ENCODE measurements around the gene PTGR1.

The PTGR1 gene

DNA sequence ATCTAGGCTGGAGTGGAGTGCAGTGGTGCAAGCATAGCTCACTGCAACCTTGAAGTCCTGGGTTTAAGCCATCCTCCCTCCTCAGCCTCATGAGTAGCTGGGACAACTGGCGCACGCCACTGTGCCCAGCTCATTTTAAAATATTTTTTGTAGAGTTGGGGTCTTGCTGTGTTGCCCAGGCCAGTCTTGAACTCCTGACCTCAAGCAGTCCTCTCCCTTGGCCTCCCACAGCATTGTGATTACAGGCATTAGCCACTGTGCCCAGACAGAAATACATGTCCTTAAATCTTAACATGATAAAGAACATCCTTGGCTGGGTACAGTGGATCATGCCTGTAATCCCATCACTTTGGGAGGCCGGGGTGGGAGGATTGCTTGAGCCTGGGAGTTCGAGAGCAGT, 67.7 kb downstream of the PTGR1 start:
- DNase-seq = no peak

DNA sequence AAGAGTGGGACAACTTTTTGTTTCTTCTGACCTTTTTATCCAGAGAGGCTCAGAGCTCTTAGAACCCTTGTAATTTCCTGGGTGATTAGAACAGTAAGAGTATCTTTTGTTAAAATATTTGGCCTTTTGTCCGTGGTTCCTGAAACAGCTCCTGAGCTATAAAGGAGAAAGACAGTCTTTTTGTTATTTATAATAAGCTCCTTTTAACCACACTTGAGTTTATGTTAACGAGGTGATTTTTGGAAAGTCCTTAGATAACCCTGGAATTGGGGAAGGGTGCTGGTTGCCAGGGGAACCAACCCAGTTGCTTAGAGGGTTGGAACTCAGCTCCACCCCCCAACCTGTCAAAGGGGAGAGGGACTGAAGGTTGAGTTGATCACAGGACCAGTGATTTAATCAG, 69.7 kb downstream of the PTGR1 start:
- DNase-seq = no peak

DNA sequence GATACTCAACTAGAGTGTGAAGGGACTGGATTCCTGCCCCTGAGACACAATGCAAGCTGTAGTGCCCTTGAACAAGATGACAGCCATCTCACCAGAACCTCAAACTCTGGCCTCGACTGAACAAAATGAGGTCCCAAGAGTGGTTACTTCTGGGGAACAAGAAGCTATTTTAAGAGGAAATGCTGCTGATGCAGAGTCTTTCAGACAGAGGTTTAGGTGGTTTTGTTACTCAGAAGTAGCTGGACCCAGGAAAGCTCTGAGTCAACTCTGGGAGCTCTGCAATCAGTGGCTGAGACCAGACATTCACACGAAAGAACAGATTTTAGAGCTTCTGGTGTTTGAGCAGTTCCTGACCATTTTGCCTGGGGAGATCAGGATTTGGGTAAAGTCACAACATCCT, 72.1 kb downstream of the PTGR1 start:
- no peak for DNase-seq

GRCh38 chr9:111525056-111525977, 74.1 kb downstream of the PTGR1 start, which contains the start of gene ZNF483:
TSS of gene ZNF483 (plus strand) at chr9:111525179. CDS start at chr9:111527396, 2,217 bp downstream.
- peak; percentile 69 to 85 for DNase-seq

DNA sequence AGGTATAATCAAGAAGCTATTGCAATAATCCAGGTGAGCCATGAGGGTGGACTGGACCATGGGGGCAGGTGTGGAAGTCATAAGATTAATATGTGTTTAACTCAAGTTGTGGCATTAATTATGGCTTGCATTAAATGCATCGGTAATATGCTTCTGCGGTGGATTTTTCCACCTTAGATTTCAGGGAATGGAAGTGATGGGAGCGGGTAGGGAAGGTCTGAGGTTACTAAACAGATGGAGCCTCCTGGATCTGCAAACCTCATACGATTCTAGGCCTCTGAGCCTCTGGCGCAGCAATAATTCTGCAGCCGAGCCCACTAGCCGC, 74.8 kb downstream of the PTGR1 start:
- DNase-seq = no peak

DNA sequence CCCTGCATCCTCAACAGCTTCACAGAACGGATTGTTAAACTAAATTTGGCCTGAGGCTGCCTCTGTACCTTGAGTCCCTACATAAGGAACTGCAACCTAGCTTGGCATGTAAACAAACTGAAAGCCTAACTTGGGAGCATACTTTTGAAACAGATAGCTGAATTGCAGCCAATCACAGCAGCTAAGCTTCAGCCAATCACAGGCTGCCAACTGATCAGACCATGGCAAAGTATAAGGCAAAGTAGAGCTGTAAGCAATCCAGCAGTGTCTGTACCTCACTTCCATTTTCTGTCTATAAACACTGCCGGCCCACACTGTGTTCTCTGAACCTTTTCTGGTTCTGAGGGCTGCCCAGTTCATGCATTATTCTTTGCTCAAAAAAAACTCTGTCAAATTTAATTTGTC, 83.4 kb downstream of the PTGR1 start:
- DNase-seq = no peak

DNA sequence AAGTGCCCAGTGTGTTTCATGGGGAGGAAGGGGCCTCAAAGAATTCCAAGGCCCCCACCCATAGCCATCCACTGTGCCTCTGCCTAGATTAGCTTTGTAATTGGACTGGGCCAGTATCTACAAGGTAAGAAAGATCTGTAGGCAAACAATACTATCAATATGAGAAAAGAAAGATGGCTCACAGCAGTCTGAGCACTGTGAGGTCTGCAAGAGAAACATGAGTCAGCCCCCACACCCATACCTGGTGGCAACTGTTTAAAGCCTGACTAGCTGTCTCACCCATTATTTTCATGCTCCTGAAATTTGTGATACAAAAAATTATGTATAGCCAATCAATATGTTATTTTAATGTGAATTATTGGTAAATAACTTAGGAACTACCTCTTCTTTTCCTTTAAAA, 84.5 kb downstream of the PTGR1 start:
- DNase-seq = no peak
